GM12873 (cell line): ENCODE measurements around the gene DCAF4.

Experiments
- CTCF ChIP-seq: IDR thresholded peaks from 2 replicates; pipeline ENCODE4 v1.5.1; 2012; ENCODE audit warnings: low read depth, mild to moderate bottlenecking, moderate library complexity, low read length, control low read depth; ENCODE audit not compliant: insufficient read depth; ENCODE audit errors: missing control alignments

The DCAF4 gene

GRCh38 chr14:72932893-72933292, 6.6 kb downstream of the DCAF4 start:
- TF ChIP-seq CTCF = no peak

DNA sequence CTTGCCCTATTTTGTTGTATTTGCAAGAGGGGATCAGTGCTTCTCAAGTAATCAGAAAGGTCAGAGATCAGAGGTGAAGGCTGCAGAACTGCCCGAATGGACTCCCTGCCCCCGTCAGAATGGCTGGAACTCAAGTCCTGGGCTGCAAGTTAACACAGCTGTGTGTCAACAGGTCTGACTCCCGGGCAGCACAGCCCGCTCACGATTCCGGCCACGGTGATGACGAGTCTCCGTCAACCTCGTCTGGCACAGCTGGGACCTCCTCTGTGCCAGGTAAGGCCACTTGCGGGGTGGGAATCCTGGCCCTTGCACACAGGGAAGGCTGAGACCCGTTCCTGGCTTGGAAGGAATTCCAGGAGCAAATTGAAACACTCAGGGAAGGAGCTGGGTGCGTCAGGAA, 13.4 kb downstream of the DCAF4 start:
- no peak for TF ChIP-seq CTCF

- no peak for TF ChIP-seq CTCF
Measured at GRCh38 chr14:72941286-72941985, 15.2 kb downstream of the DCAF4 start.

DNA sequence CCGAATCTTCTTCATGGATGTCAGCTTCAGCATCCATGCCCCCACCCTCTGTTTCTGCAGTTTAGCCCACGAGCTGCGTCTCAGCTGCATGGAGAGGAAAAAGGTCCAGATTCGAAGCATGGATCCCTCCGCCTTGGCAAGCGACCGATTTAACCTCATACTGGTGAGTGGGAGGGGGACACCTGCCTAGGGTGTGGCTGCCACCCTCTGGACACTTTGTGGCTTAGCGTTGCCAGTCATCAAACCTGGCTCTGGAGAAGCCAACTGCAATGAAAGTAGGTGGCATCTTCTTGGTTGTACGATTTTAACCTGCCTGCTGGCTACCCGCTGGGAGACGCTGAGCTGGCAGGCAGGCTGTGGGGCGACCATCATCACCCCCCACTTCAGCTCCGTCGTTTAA, 16.7 kb downstream of the DCAF4 start:
- no peak for TF ChIP-seq CTCF

- no peak for TF ChIP-seq CTCF
Measured at GRCh38 chr14:72943876-72944430, 17.7 kb downstream of the DCAF4 start.

- TF ChIP-seq CTCF = no peak
Measured at GRCh38 chr14:72945356-72946027, 19.2 kb downstream of the DCAF4 start.

DNA sequence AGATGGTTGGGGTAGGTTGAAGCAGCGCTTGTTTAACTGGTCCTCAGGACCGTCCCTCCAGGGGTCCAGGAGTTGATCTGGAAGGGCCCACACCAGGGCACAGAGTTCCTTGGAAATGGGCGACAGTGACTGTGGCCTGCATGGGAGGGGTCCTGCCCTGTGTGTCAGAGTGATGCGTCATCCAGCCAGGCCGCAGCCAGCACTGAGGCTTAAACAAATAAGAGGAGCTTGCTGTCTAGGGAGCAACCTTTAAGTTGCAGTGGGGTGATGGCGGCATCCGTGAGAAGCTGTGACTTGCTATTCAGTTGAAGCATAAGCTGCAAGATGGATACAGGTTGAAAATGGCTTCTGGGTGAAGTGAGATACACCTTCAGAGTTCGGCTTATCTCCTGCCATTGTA, 20.2 kb downstream of the DCAF4 start:
- no peak for TF ChIP-seq CTCF
